Measurements from ENCODE around the gene MAGI2. TPM values are rescaled to one million over a fixed set of nuclear protein-coding genes. Genes with fewer than 3 reads are reported as not detected.

The MAGI2 gene
- total RNA-seq, 1 experiment from 2014 or later: 14.3 TPM

GRCh38 chr7:78041423-78041822 is 1412.0 kb downstream of the MAGI2 start:
- no peak for TF ChIP-seq CTCF (conservative IDR thresholded peaks at IDR 0.05)

More at GRCh38 chr7:78041423-78041822, 1412.0 kb downstream of the MAGI2 start:
- H3K79me1 ChIP-seq (ENCODE audit: insufficient read depth, low read depth, low read length, poor library complexity, severe bottlenecking): no peaks in the 10 kb centered on the region
- Mint-ChIP-seq H3K4me3 (no peak overlapping the region), H3K27me3 (ENCODE audit: low read depth) (peaks cover 3% of the 10 kb centered on the region; the same call in 1 of the 2 replicates), H3K36me3 (ENCODE audit: insufficient read depth in 1 of 3, low read depth in 3 of 3) (no peaks in the 10 kb centered on the region; a peak in 1 of 7 replicates), H3K4me1 (peaks cover 38 to 43% of the 10 kb centered on the region in 2 experiments), H3K9me3 (no peaks in the 10 kb centered on the region), H3K27ac (no peak overlapping the region)
- H3K79me2 ChIP-seq (ENCODE audit: insufficient read depth, low read length): no peaks in the 10 kb centered on the region
- no peaks in the 10 kb centered on the region for H3K9me3 ChIP-seq (ENCODE audit: control insufficient read depth, low read depth, low read length)
- H3K14ac ChIP-seq (ENCODE audit: insufficient read depth, low read length): no peak overlapping the region
- H2BK15ac ChIP-seq (ENCODE audit: low read depth, low read length): no peak overlapping the region
- no peak overlapping the region for H3K56ac ChIP-seq (ENCODE audit: insufficient read length, low read depth, low read length)
- no peak overlapping the region for H3K23ac ChIP-seq (ENCODE audit: insufficient read length, low read depth, low read length)
- H4K91ac ChIP-seq (ENCODE audit: insufficient read length, low read depth, low read length): no peak overlapping the region
- no peak overlapping the region for H2BK5ac ChIP-seq (ENCODE audit: insufficient read length, low read length)
- H3K9ac ChIP-seq (ENCODE audit: extremely low read depth, insufficient read length, low read length): no peak overlapping the region
- no CpG with 5 or more reads among the region's 3 CpGs for WGBS (ENCODE audit: extremely low coverage, insufficient read length, low lambda C conversion rate)
- no peak overlapping the region for H2BK12ac ChIP-seq (ENCODE audit: insufficient read length, low read depth, low read length)
- H3T11ph ChIP-seq (ENCODE audit: low read length): no peak overlapping the region
- H4K20me1 ChIP-seq (ENCODE audit: control insufficient read depth, insufficient read depth, insufficient read length): no peaks in the 10 kb centered on the region
- no peaks in the 10 kb centered on the region for H3K27me3 ChIP-seq (ENCODE audit: insufficient read depth, low read length)
- no peak overlapping the region for H2AFZ ChIP-seq (ENCODE audit: low read length)
- H2AK5ac ChIP-seq (ENCODE audit: insufficient read length, low read length): no peak overlapping the region
- no peak overlapping the region for H4K5ac ChIP-seq (ENCODE audit: insufficient read length, low read depth, low read length)
- H3K18ac ChIP-seq (ENCODE audit: insufficient read length, low read depth, low read length): no peak overlapping the region
- peaks cover 6% of the 10 kb centered on the region; the same call in 1 of the 2 replicates for H3K4me1 ChIP-seq (ENCODE audit: insufficient read depth, low read length)
- no peaks in the 10 kb centered on the region for H3K23me2 ChIP-seq (ENCODE audit: insufficient read length, low read depth, low read length, poor library complexity, severe bottlenecking)
- H2BK20ac ChIP-seq (ENCODE audit: low read depth, low read length, poor library complexity, severe bottlenecking): no peak overlapping the region
- H3K4ac ChIP-seq (ENCODE audit: low read depth, low read length): no peak overlapping the region
- no peak overlapping the region for H4K8ac ChIP-seq (replicated peaks; ENCODE audit: insufficient read length, low read depth, low read length)
- DNase-seq: no peak
- H3K4me2 ChIP-seq (ENCODE audit: insufficient read depth, insufficient read length, low read length): no peak overlapping the region
- H2BK120ac ChIP-seq (ENCODE audit: low read depth, low read length, poor library complexity, severe bottlenecking): no peak overlapping the region
- no peak overlapping the region for H3K27ac ChIP-seq (ENCODE audit: insufficient read length, low read depth, low read length)
